C4-2B (cell line): ENCODE data around the gene THBS3.
A peak's percentile ranks its signal among the peaks of the same experiment; 100 is the strongest.
"Not testable (repeated sequence)": the region's sequence is repeated elsewhere in the genome, so short reads cannot be mapped to it uniquely, and the experiment has no call there.

Experiments used
- H3K27ac ChIP-seq: fragments of 450-650 bp; 2 replicates; pipeline ENCODE4 v1.5.1; 2017
- CTCF ChIP-seq: fragments of 450-650 bp; conservative IDR thresholded peaks from 2 replicates; pipeline ENCODE4 v1.5.1; 2017; ENCODE audit warnings: mild to moderate bottlenecking
- ZFX ChIP-seq: fragments of 450-650 bp; IDR thresholded peaks from 2 replicates; pipeline ENCODE4 v1.6.1; 2017

Gene THBS3

GRCh38 chr1:155170806-155171205 lies 36.9 kb downstream of the THBS3 start:
- no peak overlapping the region for H3K27ac ChIP-seq
- no peak for TF ChIP-seq CTCF
- no peak for TF ChIP-seq ZFX

DNA sequence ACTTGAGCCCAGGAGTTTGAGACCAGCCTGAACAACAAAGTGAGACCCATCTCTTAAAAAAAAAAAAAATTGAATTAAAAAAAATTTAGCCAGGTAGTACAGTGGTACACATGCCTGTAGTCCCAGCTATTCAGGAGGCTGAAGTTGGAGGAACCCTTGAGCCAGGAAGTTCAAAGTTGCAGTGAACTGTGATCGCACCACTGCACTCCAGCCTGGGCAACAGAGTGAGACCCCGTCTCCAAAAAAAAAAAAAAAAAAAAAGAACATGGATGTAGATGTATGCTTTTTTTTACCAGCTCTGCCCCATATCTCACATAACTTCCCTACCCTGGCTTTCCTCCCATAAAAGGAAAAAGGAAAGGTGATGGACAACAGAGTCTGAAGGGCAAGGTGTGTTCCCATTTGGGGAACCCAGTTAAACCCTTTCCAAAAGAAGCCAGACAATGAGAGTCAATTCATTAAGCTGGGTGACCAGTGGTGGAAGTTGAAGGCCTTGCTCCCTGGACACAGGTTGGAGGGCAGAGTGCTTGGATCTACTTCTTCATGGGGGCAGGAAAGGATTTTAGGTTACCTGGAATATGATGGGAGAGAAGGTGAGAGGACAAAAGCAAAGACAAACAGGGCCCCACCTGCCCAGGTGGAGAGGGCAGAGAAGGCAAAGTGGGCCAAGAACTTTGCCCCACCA lies 37.5 kb downstream of the THBS3 start:
- no peak overlapping the region for H3K27ac ChIP-seq
- TF ChIP-seq CTCF (no peak), ZFX (no peak)

GRCh38 chr1:155169541-155169940 lies 38.2 kb downstream of the THBS3 start:
- no peak for TF ChIP-seq ZFX
- TF ChIP-seq CTCF = no peak
- H3K27ac ChIP-seq = no peak overlapping the region

GRCh38 chr1:155168456-155169210 lies 39.1 kb downstream of the THBS3 start:
- no peak for TF ChIP-seq ZFX
- no peak overlapping the region for H3K27ac ChIP-seq

DNA sequence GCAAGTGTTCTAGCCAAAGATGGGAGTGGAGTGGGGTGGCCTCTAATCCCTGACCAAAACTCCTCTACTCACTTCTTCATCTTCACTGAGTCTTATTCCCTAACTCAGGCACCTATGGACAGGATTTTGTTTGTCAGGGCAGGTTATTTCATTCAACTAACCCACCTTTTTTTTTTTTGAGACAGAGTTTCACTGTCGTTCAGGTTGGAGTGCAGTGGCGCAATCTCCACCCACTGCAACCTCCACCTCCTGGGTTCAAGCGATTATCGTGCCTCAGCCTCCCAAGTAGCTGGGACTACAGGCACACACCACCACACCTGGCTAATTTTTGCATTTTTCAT lies 39.6 kb downstream of the THBS3 start:
- TF ChIP-seq CTCF = peak; percentile 44
- H3K27ac ChIP-seq = not testable (repeated sequence)

DNA sequence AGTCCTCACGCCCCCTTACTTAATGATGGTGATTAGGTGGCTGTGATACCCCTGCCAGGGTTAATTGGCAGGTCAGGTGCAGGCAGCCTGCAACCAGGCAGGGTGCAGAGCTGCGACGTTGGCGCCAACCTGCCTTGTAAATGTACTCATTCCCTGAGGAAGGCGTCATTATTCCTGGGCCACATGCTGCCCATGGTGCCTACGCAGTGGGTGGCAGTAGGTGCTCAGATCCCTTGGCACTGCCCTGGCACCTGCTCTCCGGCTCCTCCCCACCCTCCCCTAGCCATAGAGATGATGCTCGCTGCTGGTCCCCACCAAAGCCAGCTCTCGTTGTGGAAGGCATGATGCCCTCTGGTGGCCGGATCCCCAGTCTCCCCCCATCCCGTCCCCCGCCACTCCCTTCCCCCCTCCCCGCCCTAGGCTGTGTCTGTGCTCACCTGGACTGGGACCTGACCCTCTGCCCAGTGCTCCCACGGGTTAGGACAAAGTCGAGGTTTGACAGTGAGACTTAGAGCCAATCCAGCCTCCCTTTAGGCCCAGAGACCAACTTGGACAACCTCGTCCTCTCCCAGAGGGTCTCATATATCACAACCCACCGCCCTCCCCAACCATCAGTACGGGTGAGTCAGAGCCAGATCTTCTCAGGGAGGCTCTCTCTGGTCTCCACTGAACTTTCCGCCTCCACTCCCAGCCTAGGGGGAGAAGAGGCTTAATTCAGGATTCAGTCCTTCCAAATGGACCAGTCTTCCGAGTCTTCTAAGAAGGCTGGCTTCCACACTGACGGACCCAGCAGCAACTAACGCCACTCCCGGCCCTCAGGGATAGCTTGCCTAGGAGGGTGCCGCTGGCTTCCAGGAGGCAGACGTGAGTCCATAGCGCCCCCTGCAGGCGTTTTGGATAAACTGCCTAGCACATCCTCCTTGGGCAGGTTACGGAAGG lies 40.3 kb downstream of the THBS3 start:
- TF ChIP-seq ZFX (no peak), CTCF (peak; percentile 95)
- no peak overlapping the region for H3K27ac ChIP-seq

DNA sequence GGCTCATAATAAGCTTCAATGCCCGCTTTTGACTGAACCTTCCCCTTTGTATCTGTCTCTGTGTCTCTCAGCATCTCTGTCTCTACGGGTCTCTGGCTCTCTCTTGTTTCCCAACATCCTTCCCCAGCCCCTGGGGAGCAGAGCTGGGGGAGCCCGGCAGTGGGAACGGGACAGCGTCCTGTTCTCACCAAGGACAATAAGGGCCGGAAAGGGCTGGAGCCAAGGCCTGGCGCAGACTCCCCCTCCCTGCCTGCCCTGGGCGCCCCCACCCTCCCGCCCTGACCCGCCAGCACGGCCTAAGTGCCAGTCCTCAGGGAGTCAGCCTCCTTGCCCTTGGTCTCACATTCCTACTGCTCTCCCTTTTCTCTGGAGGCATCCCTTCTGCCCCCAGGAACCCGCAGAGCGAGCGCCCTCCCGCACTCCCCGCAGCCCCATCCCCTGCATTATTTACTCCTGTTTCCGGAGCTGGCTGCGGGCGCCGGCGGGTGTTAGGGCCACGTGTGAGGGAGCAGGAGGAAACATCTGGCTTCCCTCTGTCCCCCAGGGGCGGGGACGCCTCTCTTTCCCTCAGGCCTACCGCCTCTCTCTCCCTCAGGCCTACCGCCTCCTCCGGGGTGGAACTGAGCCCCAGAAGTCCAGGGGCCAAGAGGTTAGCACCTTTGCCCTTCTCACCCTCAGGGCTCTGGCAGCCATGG lies 41.1 kb downstream of the THBS3 start:
- TF ChIP-seq CTCF (no peak), ZFX (no peak)
- no peak overlapping the region for H3K27ac ChIP-seq
